GM12874 (cell line): ENCODE measurements around the gene PTGES3L.

Experiments used
- TF ChIP-seq, protein P1 (sequence below): IDR thresholded peaks from 2 replicates; pipeline ENCODE4 v1.5.1; 2011; ENCODE audit warnings: low read depth, mild to moderate bottlenecking, control low read depth, low read length, moderate library complexity; ENCODE audit not compliant: insufficient read depth

Gene PTGES3L

DNA sequence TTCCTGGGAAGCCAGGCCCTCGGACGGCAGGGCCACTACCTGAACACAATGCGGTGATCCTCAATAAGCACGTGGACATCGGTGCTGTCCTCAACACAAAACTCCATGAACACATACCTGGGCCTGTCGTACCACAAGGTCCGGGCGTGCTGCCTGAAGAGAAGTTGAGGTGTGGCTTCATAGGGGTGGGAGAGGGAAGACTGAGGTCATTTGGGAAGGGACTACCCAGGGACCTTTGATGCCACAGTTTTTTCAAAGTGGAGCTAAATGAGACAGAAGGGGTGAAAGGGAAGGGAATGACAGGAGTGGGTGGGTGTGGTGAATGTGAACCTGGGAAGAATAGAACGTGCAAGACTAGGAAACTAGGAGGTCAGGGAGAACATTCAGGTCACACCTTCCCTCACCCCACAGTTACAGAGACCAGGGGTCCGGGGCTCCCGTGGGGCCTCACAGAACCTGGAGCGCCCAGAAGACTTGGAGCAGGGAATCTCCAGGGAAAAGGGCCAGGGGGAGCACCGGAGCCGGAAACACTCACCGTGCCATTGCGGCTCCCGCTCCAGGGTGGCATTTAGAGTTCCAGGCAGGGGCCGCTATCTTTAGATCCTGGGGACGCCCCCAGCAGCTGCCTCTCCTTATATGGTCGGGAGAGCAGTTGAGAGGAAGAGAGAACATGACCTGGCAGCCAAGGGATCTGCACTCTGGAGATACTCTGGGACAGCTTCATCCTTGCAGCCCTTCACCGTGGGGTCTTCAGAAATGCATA lies at the start of gene PTGES3L:
Gene PTGES3L, minus strand, starts transcription at position 570 of the 763 bp plus-strand sequence. Its CDS starts 27 bp downstream, at position 543.
- TF ChIP-seq, protein P1, sequence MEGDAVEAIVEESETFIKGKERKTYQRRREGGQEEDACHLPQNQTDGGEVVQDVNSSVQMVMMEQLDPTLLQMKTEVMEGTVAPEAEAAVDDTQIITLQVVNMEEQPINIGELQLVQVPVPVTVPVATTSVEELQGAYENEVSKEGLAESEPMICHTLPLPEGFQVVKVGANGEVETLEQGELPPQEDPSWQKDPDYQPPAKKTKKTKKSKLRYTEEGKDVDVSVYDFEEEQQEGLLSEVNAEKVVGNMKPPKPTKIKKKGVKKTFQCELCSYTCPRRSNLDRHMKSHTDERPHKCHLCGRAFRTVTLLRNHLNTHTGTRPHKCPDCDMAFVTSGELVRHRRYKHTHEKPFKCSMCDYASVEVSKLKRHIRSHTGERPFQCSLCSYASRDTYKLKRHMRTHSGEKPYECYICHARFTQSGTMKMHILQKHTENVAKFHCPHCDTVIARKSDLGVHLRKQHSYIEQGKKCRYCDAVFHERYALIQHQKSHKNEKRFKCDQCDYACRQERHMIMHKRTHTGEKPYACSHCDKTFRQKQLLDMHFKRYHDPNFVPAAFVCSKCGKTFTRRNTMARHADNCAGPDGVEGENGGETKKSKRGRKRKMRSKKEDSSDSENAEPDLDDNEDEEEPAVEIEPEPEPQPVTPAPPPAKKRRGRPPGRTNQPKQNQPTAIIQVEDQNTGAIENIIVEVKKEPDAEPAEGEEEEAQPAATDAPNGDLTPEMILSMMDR, result no peak

DNA sequence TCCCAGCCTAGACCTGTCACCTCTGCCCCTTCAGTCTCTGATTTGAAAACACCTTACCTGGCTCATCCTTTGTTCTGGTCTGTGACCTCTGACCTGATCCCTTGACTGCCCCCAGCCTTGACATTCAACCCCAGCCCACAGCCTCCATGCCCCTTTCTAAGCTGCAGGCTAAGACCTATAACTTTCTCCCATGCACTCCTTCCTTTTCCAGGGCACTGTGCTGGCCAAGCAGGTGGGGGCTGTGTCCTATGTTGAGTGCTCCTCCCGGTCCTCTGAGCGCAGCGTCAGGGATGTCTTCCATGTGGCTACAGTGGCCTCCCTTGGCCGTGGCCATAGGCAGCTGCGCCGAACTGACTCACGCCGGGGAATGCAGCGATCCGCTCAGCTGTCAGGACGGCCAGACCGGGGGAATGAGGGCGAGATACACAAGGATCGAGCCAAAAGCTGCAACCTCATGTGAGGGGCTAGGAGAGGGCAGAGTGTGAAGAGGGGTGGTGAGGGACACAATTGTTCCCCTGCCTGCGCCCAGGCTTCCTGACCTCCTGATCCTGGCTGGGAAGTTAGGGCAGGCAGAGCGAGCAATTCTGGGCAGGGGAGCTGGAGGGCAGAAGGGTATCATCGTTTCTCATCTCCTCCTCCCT lies 48.5 kb upstream of the PTGES3L start:
- TF ChIP-seq, protein P1, result no peak

DNA sequence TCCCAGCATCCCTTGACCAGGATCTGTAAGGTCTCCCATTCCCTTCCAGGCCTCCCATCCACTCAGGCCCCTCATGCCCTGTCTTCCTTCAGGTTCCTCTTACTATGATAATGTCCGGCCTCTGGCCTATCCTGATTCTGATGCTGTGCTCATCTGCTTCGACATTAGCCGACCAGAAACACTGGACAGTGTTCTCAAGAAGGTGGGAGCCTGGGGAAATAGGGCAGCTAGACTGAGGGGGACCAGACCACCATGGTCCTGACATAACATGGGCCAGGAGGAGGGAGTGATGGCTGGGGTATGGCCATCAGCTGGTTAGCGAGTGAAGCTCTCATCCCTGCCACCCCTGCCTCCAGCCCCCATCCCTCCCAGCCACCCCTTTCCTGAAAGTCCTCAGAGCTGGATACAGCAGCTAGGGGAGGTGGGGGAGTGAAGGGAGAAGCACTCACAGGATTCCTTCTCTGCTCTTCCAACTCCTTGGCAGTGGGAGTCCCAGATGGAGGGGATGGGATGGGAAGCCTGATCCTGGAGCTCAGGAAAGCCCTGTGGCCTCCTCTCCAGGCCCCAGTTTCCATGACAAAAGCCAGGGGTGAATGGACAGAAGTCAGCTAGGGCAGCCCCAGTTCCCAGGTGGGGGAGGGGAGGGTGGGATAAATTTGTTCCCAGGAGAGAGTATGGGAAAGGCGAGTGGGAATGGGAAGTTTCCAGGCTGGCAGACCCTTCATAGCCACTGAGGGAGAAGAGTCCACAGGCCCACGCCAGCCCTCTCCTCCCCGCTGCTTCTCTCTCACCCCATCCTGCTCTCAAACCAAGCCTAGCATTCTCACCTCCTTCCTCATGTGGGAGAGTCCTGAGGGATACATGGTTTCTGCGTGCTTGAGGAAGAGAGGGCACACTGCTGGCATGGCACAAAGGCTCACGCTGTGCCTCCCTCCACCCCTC lies 47.5 kb upstream of the PTGES3L start:
- TF ChIP-seq, protein P1, result no peak

DNA sequence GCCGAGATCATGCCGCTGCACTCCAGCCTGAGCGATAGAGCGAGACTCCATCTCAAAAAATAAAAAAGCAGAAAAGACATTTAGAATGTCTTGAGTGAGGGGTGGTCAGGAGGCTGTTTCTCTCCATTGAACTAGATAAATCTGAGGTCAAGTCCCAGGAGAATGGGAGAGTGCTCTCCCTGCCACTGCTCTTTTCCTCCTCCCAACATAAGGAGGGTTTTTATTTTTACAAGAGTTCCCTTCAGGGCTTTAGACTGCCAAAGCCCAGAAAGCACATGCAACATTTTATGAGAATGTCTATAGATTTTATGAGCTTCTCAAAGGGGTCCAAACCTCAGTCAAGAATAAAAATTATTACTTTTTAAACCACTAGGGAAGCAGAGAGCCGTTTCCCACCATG lies 46.7 kb upstream of the PTGES3L start:
- TF ChIP-seq, protein P1, result no peak

DNA sequence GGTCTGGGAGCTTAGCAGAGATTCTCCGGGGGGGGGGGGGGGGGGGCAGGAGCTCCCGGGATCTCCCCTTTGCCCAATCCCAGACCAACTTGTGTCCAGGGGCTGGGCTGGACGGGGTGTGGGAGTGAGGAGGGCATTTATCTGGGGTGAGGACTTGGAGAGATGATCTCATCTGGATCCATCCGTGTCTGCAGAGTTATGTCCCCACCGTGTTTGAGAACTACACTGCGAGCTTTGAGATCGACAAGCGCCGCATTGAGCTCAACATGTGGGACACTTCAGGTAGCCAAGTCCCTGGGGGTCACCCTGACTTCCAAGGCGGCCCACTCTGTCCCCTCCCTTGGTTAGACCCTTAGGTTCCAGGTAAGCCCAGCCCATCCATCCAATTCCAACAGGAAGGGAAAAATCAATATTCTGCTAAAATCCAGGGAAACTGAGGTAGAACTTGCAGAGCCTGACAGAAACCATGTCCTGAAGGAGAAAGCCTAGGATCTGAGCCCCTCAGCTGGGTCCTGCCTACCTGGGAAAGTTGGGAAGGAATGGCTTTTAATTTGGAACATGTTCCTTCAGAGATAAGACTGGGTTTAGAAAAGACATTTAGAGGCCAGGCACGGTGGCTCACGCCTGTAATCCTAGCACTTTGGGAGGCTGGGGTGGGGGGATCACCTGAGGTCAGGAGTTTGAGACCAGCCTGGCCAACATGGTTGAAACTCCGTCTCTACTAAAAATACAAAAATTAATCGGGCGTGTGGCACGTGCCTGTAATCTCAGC lies 46.1 kb upstream of the PTGES3L start:
- TF ChIP-seq, protein P1, result no peak

DNA sequence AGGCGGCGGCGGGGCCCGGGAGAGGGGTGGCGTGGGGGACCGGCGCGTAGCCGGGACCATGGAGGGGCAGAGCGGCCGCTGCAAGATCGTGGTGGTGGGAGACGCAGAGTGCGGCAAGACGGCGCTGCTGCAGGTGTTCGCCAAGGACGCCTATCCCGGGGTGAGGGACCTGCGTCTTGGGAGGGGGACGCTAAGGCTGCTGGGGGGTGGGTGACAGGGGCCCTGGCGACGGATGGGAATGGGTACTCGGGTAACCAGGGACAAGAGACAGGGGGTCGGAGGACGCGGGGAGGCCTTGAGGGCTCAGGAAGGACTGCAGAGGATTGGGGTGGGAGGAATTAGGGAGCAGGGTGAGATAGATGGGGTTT lies 45.4 kb upstream of the PTGES3L start:
- TF ChIP-seq, protein P1, result no peak
